Measurements from ENCODE around the gene WDR1.

Gene WDR1

DNA sequence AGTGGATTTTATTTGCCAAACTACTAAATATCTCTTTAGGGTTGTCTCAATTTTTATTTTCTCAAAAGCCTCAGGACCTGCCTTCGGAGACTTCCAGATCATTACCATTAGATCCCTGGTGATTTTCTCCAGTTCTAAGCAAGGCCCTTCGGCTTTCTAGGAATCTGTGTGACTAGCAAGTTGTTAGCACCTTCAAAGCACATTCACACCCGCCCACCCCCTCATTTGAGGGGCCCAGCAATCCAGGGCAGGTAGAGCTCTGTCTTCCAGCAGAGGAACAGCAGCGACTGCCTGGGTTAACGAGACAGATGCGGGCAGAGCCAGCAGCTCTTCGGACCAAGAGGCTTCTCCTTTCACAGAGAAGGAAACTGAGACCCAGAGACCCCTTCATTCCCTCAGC is 2.0 kb downstream of the WDR1 start:
- DNase-seq (ENCODE audit: low read depth, low spot score): no peak

DNA sequence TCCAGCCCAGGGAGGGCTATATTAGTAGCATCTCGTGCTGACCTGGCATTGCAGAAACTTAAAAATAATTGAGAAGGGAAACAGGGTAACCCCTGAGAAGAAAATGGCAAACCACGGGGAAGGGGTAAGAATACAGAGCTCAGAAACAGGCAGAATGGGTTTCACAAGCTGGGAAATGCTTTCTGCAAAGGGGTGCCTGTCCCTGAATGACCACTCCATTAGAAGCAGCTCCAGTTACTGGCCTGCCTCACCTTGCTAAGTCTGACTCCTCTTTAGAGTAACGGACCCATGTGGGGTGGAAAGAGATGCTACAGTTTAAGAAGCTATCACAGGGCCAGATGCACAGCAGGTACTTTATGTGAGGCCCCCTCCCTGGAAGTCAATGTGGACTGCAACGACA is 2.5 kb downstream of the WDR1 start:
- DNase-seq (ENCODE audit: low read depth, low spot score): no peak

DNA sequence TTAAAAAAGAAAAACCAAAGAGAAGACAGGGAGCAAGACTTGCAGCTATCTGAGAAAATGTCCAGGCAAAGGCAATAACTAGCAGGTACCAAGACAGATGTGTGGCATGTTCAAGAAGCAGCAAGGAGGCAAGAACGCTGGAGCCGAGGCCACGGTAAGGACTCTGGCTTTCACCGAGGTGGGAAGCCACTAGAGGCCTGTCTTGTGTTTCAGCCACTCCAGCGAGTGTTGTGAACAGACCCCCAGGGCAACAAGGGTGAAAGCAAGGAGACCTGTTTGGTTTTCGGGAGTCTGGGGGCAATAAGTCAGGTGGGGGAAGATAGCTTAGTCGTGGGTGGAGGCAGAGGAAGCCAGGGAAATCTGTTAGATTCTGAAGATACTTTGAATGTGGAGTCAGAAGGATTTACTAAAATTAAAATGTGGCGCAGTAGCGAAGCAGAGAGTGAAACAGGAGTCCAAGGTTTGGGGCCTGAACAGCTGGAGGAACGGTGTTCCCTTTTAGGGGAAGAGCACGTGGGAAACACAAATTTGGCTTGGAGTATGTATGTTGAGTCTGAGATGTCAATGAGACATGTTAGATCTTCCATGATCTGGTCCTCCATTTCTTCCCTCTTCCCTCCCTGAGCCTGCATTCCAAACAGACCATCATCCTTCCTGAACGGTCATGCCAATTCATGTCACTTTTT is 3.1 kb downstream of the WDR1 start:
- no peak for DNase-seq (ENCODE audit: low read depth, low spot score)

DNA sequence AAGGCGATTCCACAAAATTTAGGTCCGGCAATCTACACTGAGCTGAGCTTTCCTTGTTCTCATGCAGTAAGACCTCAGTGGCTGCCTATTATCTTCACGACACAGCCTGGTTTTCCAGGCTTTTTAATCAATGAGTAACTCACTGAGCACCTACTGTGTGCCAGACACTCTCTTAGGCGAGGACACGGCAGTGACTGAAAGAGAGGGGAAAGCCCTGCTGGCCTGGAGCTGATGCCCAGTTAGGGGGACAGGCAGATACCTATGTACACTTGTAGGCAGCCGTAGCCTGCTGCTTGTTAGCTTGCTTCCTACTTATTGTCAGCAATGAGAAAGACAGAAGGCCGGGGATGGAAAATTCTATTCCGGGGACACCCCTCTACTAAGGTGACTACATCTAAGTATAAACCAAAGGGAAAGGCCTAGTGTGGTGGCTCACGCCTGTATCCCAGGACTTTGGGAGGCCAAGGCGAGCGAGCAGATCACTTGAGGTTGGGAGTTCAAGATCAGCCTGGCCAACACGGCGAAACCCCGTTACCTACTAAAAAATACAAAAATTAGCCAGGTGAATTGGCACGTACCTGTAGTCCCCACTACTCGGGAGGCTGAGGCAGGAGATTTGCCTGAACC is 3.8 kb downstream of the WDR1 start:
- DNase-seq (ENCODE audit: low read depth, low spot score): no peak

DNA sequence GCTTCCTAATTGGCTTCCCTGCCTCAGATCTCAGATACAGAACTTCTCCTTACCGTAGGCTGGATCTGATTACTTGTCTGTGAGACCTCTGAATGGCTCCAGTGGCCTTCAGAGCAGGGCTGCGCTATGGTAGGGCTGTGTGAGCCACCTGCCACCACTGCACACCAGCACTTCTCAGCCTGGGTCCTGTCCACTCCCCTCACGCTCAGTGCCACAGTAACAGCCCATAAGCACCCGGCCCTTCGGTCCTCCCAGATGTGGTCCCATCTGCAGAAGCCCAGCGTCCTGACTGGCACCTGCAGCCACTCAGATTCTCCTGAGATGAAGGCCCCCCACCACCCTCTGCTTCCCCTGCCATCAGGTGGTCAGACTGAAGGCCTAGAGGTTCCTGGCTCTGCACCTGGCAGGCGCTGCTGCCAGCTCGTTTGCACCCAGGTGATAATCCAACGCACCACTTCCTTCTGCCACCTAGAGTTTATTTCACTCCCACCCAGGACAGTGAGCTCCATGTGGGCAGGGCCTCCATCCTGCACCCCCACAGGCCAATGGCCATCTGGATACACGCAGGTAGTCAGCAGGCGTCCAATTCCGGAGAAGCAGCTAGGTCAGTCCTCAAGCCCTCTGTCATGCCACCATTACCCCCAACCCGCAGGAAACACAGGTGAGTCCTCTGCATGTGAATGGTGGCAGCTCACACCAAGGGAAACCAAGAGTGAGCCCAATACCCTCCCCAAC is 5.4 kb downstream of the WDR1 start:
- no peak for DNase-seq (ENCODE audit: low read depth, low spot score)

DNA sequence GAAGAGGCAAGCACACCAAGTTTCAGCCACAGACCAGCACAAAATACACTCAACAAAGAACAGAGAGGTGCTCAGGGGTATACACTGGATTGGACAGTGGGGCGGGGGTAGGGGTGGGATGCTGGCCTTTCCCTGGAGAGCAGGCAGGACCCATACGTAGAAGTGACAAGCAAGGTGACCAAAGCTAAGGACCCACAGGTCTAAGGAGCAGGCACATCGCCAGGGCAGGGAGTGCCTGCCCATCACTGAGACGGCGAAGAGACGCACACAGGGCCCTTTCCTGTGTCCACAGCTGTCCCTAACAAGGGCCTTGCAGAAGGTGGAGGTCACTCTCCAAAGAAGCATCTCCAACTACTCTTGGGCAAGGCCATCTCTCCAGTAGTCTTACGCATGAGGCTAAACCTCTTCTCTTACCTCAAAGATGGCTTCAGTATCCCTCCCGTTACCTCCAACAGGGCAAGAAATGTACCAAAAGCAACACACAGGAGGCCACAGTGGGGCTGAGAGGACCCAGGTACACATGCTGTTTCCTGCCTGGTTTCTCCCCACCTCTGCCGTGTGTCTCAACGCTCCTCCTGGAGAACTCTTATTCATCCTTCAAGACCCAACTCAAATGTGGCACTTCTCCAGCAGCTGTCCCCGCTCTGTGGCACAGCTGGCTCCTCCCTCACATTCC is 6.5 kb downstream of the WDR1 start:
- no peak for DNase-seq (ENCODE audit: low read depth, low spot score)

DNA sequence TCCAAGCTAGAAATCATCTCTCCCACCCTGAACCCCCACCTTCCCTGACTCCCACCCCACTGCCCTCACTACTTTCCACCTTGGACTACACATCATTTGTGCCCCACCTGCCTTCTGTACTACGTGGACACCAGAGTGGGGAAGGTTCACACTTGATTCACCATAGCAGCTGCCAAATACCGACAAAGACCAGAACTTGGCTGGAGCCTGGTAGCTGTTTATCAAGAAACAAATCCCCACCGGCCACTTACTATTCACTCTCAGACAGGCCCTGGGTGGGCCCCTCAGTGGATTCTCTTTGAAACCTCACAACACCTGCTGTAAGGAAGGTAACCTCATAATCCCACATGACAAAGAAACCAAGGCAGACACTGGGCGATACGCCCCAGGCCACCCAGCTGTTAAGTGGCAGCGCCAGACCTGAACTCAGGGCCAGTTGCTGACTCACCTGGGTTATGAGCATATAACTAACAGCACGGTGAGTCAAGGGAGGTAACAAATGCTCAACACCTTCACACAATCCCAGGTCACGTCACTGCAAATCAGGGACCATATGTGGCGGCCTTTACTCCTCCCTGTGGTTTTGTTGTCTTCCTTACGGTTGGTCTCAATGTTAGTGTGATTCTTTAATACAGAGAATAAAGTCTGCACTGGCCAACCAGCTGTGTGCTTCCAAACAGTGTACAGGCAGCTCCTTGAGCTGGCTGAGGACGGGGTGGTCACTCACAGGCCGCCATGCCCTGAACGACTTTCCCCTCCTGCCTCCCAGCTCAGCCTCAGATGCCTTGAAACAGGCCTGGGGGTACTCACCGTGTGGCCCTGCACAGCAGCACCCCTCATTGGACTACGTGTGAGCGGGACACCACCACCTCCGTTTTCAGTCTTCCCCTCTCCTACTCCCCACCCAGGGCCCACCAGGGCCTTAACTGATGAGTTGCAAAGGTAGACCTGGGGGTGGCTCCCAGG is 7.5 kb downstream of the WDR1 start:
- DNase-seq (ENCODE audit: low read depth, low spot score): no peak

DNA sequence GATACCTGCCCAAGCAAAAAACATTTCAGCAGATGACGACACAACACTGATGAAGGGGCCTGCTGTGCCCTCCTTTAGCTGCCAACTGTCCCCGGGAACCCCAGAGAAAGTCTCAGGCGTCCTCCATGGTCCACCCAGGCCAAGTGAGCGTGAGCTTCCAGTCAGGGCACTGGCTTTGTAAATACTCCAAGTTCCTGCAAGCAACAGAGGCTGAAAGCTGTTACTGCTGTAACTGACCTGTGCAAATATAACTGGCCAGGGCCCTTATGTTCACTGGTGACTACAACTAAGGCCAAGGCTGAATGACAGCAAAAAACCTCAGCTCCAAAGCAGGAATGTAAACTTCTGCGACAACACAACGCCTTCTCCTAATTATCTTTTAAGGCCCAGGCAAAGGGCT is 8.2 kb downstream of the WDR1 start:
- DNase-seq (ENCODE audit: low read depth, low spot score): no peak

DNA sequence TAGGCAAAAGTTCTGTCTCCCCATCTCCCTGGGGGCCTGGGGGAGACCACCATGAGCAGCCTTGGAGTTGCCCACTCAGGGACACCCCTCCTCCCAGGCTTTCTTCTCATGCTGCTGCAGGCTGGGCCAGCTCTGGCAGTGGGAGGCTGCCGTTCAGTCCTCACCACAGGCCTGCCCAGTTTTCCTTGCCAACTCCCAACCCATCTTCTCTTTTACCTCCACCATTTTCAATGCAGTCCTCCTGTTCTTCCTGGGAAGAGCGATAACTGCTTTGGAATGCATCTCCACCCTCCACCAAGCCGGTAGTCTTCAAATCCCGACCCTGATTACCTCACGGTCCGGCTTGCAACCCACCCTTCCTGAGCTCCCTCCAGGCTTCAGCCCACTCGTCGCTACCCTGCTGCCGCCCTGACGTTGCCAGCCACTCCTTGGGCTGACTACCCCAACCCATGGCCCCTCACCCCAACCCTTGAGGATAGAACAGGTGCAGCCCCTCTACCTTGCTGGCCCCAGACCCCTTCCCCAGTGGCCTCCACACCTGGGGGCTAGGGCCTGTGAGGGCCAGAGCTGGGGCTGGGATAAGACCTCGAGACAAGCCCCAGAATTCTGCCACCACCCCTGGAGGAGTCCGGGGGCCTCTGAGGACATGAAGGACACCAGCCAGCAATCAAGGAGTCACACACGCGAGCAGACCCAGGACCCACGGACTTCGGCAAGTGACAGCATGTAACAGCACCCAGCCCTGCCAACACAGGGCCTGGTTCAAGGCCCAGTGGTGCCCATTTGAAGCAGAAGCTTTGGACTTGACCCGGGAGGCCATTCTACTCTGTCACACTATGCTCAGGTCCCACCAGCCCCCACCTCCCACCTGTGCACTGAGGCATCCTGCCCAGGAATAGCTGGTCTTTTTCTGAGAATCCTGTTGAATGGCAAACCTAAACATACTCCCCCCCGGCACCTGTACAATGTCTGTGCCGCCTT is 9.2 kb downstream of the WDR1 start:
- DNase-seq (ENCODE audit: low read depth, low spot score): no peak

DNA sequence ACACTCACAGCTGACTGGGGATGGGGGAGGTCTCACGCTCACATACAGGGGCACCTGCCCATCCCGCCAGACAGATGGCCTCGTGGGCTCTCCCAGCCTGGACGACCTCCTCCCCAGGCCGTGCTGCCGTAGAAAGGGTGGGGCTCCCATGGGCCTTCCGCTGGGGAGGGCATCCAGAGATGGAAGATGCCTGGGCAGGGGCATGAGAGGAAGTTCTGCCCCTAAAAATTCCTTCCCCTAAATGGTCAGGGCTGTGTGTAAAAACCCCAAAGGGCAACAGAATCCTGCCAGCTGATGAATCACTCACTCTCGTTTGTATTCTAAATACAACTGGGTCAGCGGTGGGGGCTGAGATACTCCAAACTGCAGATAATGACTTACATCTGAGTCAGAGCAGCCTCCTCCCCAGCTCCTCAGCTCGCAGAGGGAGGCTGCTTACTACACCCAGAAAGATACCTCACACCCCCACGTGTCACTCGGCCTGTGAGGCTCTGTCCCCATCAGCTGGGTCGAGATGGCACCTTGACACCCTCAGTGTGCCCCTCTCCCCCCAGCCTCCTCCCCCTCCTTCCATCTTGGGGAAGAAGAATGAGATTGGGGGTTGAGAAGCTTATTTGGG is 10.1 kb downstream of the WDR1 start:
- peak; percentile 57 for DNase-seq (ENCODE audit: low read depth, low spot score)

DNA sequence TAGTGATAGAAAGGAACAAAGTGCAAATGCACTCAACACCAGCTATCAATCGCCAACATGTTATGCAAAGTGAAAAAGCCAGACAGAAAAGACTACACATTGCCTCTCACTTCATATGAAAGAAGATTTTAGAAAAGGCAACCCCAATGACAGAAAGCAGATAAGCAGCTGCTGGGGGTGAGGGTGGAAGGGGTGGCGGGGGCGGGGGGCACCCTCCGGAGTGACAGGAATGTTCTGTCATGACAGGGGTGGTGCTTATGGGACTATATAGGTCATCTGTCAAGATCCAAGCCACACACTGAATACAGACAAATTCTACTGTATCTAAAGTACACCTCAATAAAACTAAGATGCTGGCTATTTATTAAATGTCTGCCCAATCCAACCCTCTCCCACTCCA is 10.7 kb downstream of the WDR1 start:
- DNase-seq (ENCODE audit: low read depth, low spot score): no peak

DNA sequence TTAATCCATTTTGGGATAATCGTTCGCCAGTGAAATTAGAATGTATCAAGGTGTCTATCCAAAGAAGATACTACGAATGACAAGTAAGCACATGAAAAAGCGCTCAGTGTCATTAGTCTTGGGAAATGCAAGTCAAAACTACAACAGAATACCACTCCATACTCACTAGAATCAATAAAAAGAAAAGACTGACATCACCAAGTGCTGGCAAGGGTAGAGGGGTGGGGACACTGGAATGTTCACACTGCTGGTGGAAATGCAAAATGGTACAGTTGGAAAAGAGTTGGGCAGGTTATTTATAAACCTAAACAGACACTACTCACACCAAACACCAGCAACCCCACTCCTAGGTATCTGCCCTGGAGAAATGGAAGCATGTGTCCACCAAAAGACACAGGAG is 11.2 kb downstream of the WDR1 start:
- DNase-seq (ENCODE audit: low read depth, low spot score): no peak

DNA sequence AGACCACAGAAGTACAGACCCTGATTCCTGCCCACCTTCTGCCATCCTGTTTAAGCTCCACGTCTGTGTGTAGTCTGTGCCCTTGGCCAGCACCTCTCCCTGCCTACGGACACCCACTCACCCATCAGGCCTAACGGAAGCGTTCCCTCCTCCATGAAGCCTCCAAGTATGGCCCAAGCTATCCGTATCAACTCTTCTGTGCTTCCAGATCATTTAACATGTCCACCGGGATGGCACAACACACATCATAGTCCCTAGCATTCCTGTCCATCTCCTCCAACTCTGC is 11.7 kb downstream of the WDR1 start:
- no peak for DNase-seq (ENCODE audit: low read depth, low spot score)

DNA sequence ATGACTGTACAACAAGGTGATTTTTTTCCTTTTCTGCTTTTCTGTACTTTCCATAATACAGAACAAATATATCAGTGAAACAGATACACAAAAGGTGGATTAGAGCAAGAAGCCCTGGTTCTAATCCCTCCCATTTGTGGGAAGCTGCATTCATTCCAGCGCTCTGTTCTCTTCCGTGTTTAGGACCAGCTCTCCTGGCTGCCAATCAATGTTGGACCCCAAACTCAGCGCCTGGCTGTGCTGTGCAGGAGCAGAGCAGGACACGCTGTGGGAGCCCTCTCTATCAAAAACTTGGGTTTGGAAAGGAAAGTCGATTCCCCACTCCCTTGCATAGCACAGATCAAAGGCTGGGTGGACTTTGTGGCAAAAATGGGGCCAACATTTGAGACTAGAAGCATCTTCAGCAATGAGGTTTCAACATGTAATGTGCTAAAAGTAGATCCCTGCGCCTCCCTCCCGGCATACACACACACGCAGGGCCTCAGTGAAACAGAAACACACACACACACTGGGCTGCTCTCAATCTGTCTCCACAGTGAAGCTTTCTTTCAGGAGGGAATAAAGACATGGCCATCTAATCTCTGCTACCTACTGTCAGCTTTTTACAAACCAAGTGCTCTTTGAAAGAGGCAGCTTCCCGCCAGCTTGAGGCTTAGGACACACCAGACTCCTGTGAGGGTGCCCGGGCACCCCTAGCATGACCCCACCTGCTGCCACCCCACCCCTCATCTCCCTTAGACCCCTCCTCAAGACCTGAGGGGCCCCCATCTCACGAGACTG is 12.2 kb downstream of the WDR1 start:
- no peak for DNase-seq (ENCODE audit: low read depth, low spot score)

DNA sequence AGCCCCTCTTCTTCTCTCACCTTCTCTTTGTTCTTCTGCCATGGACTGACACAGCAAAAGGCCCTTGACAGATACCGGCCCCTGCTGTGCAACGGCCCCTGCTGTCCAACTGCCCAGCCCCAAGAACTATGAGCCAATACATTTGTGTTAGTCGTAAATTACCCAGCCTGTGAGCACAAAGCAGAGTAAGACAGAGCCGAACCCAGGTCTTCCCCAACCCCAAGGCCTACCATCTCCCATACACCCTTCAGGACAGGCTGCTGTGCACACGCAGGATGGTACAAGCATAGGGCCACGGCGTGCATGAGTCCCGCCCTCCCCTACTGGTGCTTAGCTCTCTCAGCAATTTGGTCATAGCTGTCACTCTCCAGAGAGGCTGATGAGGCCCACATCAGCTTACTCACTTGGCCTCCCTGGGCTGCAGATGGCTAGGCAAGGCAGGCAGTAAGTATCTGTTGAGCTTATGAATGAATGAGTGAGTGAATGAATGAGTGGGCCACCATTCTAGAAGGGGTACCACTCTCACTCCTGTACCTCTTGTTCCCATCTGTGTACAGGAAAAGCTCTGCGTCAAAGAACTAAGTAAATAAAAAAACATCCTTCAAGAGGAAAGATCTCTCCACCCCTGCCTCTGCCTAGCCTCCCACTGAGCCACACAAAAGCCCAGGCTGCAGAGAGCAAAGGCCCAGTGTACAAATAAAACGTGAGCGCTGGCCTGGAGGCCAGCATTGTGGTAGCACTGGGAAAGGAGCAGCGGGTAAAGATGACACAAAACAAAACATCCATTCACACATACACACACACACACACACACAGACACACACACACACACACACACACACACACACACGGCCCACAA is 13.9 kb downstream of the WDR1 start:
- DNase-seq (ENCODE audit: low read depth, low spot score): no peak

DNA sequence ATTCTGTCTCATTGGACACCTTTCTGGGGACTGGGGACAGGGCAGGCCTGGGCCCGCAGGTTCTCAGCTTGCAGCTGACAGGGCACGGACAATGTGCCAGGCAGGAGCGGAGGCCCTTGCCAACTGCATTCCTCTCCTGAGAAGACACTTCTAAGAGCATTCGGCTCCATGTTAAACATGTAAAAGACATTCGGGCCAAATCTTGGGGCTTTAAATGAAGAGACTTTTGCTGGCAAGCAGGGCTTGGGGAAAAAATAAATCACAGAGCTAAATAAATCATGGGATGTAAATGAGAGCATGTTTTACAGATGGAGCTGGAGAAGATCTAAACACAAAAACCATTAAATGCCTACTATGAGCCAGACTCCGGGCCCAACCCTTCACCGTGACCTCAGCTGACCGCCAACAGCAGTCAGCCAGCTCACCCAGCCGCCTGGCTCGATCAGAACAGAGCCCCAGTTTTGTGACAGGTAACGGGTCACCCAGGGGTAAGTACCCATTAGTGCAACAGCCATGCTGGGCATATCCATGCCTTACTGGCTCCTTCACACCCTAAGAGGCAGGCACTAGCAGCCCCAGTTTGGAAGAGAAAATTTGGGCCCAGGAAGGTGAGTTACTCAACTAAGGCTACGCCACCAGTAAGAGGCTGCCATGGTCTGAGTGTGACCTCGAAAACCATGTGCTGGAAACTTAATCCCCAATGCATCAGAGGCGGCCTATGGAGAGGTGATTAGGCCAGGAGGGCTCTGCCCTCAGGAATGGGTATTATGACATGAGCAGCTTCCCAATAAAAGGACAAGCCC is 14.7 kb downstream of the WDR1 start:
- no peak for DNase-seq (ENCODE audit: low read depth, low spot score)

DNA sequence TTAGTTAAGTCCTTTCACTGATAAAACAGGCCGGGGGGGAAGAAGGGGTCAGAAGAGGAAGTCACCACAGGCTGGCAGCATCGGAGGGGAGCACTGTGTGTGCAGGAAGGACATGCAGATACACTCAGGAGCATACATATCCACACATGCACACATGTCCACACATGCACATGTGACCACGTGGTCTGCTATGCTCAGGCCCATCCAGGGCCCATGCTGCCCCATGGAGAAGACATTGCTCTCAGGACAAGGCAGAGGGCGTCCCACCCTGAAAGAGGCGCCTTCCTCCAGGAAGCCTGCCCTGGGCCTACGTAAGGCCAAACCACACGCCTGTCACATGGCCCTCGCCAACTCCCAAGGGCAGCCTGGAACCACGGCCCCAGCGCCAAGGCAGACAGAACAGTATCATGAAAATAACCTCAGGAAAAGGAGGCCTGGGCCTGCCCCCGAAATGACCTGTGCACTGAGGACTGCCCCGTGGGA is 15.8 kb downstream of the WDR1 start:
- DNase-seq (ENCODE audit: low read depth, low spot score): no peak

Measured in activated naive CD8-positive, alpha-beta T cell treated with anti-CD3 and anti-CD28 coated beads, Interleukin-2, amount 50 U/mL, for 16 hours (primary cell).